ENCODE results near the gene PHF21B.
"Not testable (repeated sequence)": the region's sequence is repeated elsewhere in the genome, so short reads cannot be mapped to it uniquely, and the experiment has no call there.

Gene PHF21B

DNA sequence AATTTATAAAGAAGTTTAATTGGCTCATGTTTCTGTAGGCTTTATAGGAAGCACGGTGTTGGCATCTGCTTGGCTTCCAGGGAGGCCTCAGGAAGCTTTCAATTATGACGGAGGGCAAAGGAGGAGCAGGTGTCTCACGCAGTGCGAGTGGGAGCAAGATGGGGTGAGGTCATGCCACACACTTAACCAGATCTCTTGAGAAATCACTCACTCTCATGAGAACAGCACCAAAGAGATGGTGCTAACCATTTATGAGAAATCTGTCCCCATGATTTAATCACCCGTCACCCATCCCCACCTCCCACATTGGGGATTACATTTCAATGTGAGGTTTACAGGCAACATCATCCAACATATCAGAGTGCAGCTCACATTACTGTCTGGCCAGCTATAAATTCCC is 153.9 kb downstream of the PHF21B start:
- CTCF ChIA-PET: no interaction called here
- POLR2A ChIA-PET: no interaction called here
- DNase-seq (ENCODE audit: extremely low spot score): no peak
- no peak for TF ChIP-seq BHLHE40 (IDR thresholded peaks at IDR 0.05; ENCODE audit: borderline replicate concordance)
- no peak for TF ChIP-seq SP1 (IDR thresholded peaks at IDR 0.05)

- CTCF ChIA-PET: interaction anchor here (0.6 kb wide), 1 partner anchor 862 kb away, joined by 3 read pairs; no protein-coding TSS in a partner anchor
- POLR2A ChIA-PET; DNase-seq (ENCODE audit: extremely low spot score): not testable (repeated sequence)
These were observed 155.2 kb downstream of the PHF21B start for GRCh38 chr22:44854641-44855040.

GRCh38 chr22:44850946-44851345 is 158.9 kb downstream of the PHF21B start:
- ChIA-PET CTCF (no interaction called here), POLR2A (no interaction called here)
- no peak for DNase-seq (ENCODE audit: extremely low spot score)
- TF ChIP-seq BHLHE40 (IDR thresholded peaks at IDR 0.05; ENCODE audit: borderline replicate concordance) (no peak), FOXM1 (IDR thresholded peaks at IDR 0.05; ENCODE audit: borderline replicate concordance) (no peak), SUZ12 (IDR thresholded peaks at IDR 0.05) (no peak), CTBP1 (IDR thresholded peaks at IDR 0.05; ENCODE audit: borderline replicate concordance) (no peak), HDGF (IDR thresholded peaks at IDR 0.05; ENCODE audit: borderline replicate concordance) (no peak), SP1 (IDR thresholded peaks at IDR 0.05) (no peak), PKNOX1 (IDR thresholded peaks at IDR 0.05) (no peak), ARNT (IDR thresholded peaks at IDR 0.05) (no peak), ZNF384 (IDR thresholded peaks at IDR 0.05) (no peak), NFRKB (IDR thresholded peaks at IDR 0.05) (no peak), L3MBTL2 (conservative IDR thresholded peaks at IDR 0.05) (no peak)

GRCh38 chr22:44848791-44849420 is 160.9 kb downstream of the PHF21B start:
- TF ChIP-seq HDGF (IDR thresholded peaks at IDR 0.05; ENCODE audit: borderline replicate concordance): no peak
- no peak for TF ChIP-seq L3MBTL2 (conservative IDR thresholded peaks at IDR 0.05)
- TF ChIP-seq PKNOX1 (IDR thresholded peaks at IDR 0.05): no peak
- TF ChIP-seq ZNF384 (IDR thresholded peaks at IDR 0.05): no peak
- no peak for TF ChIP-seq LEF1 (IDR thresholded peaks at IDR 0.05; ENCODE audit: borderline replicate concordance)
- ChIA-PET POLR2A (no interaction called here), CTCF (no interaction called here)
- DNase-seq (ENCODE audit: extremely low spot score): no peak

DNA sequence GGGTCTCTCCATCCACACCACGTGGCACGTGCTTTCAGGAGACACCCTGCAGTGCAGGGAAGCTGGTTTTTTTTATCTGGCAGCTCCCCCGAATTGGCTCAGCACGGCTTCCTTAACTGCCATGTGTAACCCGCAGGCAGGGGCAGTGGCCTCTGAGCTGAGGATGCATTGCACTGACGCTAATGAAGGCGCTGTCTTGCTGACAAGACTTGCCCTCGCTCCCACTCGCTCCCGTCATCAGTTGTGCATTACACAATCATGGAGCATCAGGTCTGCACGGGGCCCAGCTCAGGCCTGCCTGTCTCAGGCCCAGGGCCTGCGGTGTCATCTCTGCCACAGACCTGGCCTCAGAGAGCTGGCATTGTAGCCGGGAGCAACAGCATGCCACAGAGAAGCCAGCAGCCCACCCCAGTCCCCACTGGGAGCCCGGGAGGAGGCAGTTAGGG is 161.5 kb downstream of the PHF21B start:
- no peak for TF ChIP-seq FOXK2 (IDR thresholded peaks at IDR 0.05)
- TF ChIP-seq BHLHE40 (IDR thresholded peaks at IDR 0.05; ENCODE audit: borderline replicate concordance): no peak
- no peak for TF ChIP-seq NFRKB (IDR thresholded peaks at IDR 0.05)
- TF ChIP-seq LEF1 (IDR thresholded peaks at IDR 0.05; ENCODE audit: borderline replicate concordance): no peak
- no peak for TF ChIP-seq SP1 (IDR thresholded peaks at IDR 0.05)
- no peak for TF ChIP-seq ZNF384 (IDR thresholded peaks at IDR 0.05)
- no peak for TF ChIP-seq FOXA1 (IDR thresholded peaks at IDR 0.05)
- no peak for TF ChIP-seq PKNOX1 (IDR thresholded peaks at IDR 0.05)
- CTCF ChIA-PET: no interaction called here
- POLR2A ChIA-PET: no interaction called here
- DNase-seq (ENCODE audit: extremely low spot score): no peak

GRCh38 chr22:44847892-44848291 is 161.9 kb downstream of the PHF21B start:
- POLR2A ChIA-PET: no interaction called here
- TF ChIP-seq SUZ12 (IDR thresholded peaks at IDR 0.05) (no peak), SP1 (IDR thresholded peaks at IDR 0.05) (no peak), FOXA1 (IDR thresholded peaks at IDR 0.05) (no peak), PKNOX1 (IDR thresholded peaks at IDR 0.05) (no peak), LEF1 (IDR thresholded peaks at IDR 0.05; ENCODE audit: borderline replicate concordance) (no peak), TARDBP (IDR thresholded peaks at IDR 0.05) (no peak), ELF4 (IDR thresholded peaks at IDR 0.05) (no peak)
- CTCF ChIA-PET: no interaction called here
- no peak for DNase-seq (ENCODE audit: extremely low spot score)

DNA sequence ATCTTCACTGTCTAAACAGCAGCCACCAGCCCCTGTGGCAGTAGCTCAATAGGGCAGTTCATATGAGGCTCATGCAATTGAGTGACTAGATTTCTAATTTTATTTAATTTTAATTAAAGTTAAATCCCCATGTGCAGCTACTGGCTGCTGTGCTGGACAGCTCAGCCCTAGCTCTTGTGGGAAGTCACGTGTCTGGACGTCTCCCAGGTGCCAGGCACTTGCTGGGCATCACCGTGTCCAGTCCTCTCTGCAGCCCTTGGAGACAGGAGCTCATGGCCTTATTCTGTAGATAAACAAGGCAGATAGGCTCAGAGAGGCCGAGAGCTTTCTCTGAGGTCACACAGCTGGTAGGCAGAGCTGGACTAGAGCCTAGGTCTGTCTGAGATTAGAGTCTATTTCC is 162.4 kb downstream of the PHF21B start:
- DNase-seq (ENCODE audit: extremely low spot score): no peak
- CTCF ChIA-PET: no interaction called here
- POLR2A ChIA-PET: no interaction called here
- TF ChIP-seq L3MBTL2 (conservative IDR thresholded peaks at IDR 0.05): no peak
- TF ChIP-seq FOXA1 (IDR thresholded peaks at IDR 0.05): no peak
- no peak for TF ChIP-seq SP1 (IDR thresholded peaks at IDR 0.05)
- TF ChIP-seq FOXM1 (IDR thresholded peaks at IDR 0.05; ENCODE audit: borderline replicate concordance): no peak
- no peak for TF ChIP-seq FOXK2 (IDR thresholded peaks at IDR 0.05)
- no peak for TF ChIP-seq PKNOX1 (IDR thresholded peaks at IDR 0.05)
- TF ChIP-seq HDGF (IDR thresholded peaks at IDR 0.05; ENCODE audit: borderline replicate concordance): no peak
- no peak for TF ChIP-seq CTBP1 (IDR thresholded peaks at IDR 0.05; ENCODE audit: borderline replicate concordance)
- TF ChIP-seq TARDBP (IDR thresholded peaks at IDR 0.05): no peak
- no peak for TF ChIP-seq ELF4 (IDR thresholded peaks at IDR 0.05)
- TF ChIP-seq ARNT (IDR thresholded peaks at IDR 0.05): no peak
- TF ChIP-seq NFRKB (IDR thresholded peaks at IDR 0.05): no peak

All from HEK293T (cell line).